ENCODE measurements around the gene UBE4B.
"Not testable (repeated sequence)": the region's sequence is repeated elsewhere in the genome, so short reads cannot be mapped to it uniquely, and the experiment has no call there.

UBE4B gene

GRCh38 chr1:10104834-10105233, 72.1 kb downstream of the UBE4B start:
- in situ Hi-C loops (cut with MboI; ENCODE audit: low pct_unique_long_range_greater_than_20kb, low sequenced_read_pairs) = no loop called here
- no peak for DNase-seq

DNA sequence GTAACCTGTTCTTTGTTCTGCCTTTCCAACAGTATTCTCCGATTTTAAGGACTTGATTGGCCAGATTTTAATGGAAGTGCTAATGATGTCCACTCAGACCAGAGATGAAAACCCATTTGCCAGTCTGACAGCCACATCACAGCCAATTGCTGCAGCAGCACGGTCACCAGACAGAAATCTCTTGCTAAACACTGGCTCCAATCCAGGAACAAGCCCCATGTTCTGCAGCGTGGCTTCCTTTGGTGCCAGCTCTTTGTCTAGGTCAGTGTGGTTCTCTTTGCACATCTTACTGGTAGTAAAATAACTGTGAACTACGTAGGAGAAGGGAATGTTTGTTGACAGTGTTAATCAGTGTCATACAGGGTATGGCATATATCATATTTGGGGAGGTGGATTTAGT, 72.7 kb downstream of the UBE4B start:
- in situ Hi-C loops (cut with MboI; ENCODE audit: low pct_unique_long_range_greater_than_20kb, low sequenced_read_pairs) = no loop called here
- no peak for DNase-seq

DNA sequence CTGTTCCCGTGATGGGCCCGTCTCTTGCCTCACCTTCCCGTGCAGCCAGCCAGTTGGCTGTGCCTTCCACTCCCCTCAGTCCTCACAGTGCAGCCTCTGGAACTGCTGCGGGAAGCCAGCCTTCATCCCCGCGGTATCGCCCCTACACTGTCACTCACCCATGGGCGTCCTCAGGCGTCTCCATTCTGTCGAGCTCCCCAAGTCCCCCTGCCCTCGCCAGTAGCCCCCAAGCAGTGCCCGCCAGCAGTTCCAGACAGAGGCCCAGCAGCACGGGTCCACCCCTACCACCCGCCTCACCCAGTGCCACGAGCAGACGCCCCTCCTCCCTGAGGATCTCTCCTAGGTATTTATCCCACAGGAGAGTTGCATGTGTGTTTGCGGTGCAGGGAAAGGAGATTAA, 73.5 kb downstream of the UBE4B start:
- DNase-seq = no peak
- in situ Hi-C loops (cut with MboI; ENCODE audit: low pct_unique_long_range_greater_than_20kb, low sequenced_read_pairs) = no loop called here

DNA sequence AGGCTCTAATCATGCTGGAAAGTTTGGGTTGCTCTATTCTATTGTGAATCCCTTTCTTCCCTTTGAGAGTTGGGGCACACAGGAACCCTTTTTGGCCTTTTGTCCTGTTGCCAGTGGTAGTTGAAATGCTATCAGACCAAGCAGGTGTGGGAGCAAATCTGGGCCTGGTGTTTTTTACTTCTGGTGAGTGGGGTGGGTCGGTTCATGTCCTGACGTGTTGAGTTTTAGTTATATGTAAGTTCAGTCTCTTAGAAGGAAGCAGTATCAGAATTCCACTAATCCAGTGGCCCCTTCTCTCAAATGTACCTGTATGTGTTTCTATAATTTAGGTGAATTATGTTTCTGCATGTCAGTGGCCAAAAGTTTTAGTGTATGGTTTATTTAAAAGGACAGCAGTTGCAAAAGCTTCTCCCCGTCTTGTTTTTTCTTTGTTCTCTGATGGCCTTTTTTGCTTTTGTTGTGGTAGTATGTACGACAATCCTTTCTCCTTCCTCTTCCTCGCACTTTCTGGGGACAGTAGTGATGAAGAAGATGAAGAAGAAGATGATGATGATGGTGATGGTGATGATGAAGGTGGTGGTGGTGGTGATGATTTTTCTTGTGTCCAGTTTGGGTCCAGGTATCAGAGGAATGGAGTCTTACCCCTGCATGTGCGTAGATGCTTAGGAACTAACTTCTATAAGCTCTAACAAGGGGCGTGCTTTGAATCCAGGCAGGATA, 74.2 kb downstream of the UBE4B start:
- in situ Hi-C loops (cut with MboI; ENCODE audit: low pct_unique_long_range_greater_than_20kb, low sequenced_read_pairs) = no loop called here
- DNase-seq = no peak

DNA sequence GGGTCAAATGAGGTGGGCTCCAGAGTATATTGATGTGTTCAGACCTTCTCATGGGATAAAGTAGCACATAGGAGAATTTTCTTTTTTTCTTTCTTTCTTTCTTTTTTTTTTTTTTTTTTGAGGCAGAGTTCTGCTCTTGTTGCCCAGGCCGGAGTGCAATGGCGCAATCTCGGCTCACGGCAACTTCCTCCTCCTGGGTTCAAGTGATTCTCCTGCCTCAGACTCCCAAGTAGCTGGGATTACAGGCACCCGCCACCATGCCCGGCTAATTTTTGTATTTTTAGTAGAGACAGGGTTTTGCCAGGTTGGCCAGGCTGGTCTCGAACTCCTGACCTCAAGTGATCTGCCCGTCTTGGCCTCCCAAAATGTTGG, 74.7 kb downstream of the UBE4B start:
- in situ Hi-C loops (cut with MboI; ENCODE audit: low pct_unique_long_range_greater_than_20kb, low sequenced_read_pairs) = not testable (repeated sequence)

GRCh38 chr1:10108134-10108663, 75.4 kb downstream of the UBE4B start:
- DNase-seq = no peak
- in situ Hi-C loops (cut with MboI; ENCODE audit: low pct_unique_long_range_greater_than_20kb, low sequenced_read_pairs) = no loop called here

More for the DNA sequence above, 74.7 kb downstream of the UBE4B start:
- not testable (repeated sequence) for DNase-seq

- in situ Hi-C loops (cut with MboI; ENCODE audit: low pct_unique_long_range_greater_than_20kb, low sequenced_read_pairs) = no loop called here
- DNase-seq = no peak
Observed at GRCh38 chr1:10108948-10109708, 76.4 kb downstream of the UBE4B start.

DNA sequence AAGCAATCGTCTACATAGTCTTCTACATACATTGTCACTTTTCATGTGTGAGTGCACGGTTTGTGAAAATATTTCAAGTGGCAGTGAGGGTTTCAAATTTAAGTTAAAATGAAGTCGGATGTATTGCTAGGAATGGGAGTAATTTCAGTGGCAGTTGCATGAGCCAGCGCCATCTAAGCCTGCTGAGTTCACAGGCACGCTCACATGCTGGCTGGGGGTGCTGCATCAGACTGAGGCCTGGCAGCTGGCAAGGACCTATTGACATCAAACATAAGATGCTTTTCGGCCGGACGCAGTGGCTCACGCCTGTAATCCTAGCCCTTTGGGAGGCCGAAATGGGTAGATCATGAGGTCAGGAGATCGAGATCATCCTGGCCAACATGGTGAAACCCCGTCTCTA, 80.7 kb downstream of the UBE4B start:
- in situ Hi-C loops (cut with MboI; ENCODE audit: low pct_unique_long_range_greater_than_20kb, low sequenced_read_pairs) = no loop called here
- DNase-seq = no peak

DNA sequence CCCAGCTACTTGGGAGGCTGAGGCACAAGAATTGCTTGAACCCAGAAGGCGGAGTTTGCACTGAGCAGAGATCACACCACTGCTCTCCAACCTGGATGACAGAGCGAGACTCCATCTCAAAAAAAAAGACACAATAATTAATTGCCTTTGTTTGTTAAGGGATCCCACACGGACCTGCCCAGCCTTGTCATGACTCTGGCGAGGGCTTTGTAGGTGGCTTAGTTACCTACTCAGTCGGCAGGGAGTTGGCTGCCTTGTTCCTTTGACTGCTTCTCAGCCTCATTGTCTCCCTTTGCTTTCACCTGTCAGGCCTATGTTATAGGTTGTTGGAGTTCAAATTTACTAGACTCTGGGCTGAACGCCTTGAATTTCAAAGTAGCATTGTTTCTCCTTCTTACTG, 82.0 kb downstream of the UBE4B start:
- no peak for DNase-seq
- in situ Hi-C loops (cut with MboI; ENCODE audit: low pct_unique_long_range_greater_than_20kb, low sequenced_read_pairs) = no loop called here

- in situ Hi-C loops (cut with MboI; ENCODE audit: low pct_unique_long_range_greater_than_20kb, low sequenced_read_pairs) = no loop called here
Observed at GRCh38 chr1:10117132-10117531, 84.4 kb downstream of the UBE4B start.

DNA sequence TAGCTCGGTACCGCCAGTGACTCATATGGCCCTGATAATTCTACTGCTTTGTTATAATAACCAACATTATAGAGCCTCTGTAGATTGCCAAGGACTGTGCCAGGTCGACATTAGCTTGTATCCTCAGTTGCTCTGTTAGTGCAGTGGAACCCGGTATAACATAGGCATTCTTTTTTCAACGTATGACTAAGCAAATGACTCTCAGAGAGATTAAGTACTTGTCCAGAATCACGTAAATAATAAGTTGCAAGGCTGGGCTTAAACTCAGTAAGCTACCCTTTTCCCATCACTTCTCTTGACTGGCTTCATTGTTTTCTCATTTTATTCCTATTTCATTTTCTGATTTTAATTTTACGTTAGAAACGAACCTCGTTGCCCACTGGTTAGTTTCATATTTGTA, 85.1 kb downstream of the UBE4B start:
- in situ Hi-C loops (cut with MboI; ENCODE audit: low pct_unique_long_range_greater_than_20kb, low sequenced_read_pairs) = no loop called here
- no peak for DNase-seq

More at GRCh38 chr1:10117132-10117531, 84.4 kb downstream of the UBE4B start:
- DNase-seq = no peak

DNA sequence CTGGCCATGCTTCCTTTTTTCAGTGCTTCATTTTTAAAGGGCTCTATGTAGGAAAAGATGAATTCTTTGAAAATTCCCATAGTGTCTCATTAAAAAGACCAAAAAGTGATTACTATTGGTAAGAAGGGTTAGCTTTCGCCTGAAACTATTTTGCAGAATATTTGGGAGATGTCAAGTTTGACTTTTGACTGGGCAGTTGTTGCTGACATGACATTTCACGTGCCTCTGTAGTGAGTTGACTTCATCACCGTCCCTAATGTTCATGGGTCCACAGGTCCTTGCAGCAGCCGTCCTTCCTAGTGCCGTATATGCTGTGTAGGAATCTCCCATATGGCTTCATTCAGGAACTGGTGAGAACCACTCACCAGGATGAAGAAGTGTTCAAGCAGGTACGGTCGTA, 88.9 kb downstream of the UBE4B start:
- in situ Hi-C loops (cut with MboI; ENCODE audit: low pct_unique_long_range_greater_than_20kb, low sequenced_read_pairs) = no loop called here
- no peak for DNase-seq

DNA sequence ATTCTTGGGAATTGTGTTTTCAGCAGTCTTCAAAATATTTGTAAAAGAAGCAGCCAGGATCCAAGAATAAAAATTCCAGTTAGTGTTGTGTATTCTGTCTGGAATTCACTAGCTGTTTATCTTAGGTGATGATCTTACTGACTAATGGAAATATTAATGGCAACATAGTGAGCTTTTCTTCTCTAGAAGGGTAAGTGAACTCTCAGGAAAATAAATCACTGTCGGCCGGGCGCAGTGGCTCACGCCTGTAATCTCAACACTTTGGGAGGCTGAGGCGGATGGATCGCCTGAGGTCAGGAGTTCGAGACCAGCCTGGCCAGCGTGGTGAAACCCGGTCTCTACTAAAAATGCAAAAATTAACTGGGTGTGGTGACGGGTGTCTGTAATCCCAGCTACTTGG, 90.2 kb downstream of the UBE4B start:
- in situ Hi-C loops (cut with MboI; ENCODE audit: low pct_unique_long_range_greater_than_20kb, low sequenced_read_pairs) = no loop called here
- DNase-seq = no peak

DNA sequence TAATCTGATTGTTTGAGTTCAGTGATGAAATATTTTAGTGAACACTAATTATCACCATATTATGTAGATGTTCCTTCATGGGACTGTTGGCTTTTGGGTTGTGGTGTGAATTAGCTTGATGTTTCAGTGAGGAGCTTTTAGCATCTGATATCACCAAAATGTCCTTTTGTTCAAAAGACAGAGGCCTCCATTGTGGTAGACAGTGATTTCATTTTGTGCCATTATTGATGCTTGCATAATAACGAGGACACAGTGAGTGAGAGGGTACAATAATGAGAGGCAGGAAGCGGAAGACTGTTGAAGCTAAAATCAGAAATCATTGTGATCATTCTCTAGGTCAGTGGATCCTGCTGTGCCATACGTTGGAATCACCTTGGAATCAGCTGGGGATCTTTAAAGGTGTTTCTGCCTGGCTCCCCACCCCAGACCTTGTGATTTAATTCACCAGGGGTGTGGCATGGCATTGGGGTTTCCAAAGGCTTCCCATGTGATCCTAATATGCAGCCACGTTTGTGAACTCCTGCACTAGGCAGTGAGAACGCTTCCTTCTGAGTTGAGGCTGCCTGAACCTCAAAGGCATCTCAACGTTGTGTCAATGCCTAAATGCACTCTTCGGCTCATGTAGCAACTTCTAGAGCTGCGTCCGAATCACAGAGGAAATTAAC, 95.5 kb downstream of the UBE4B start:
- DNase-seq = no peak
- in situ Hi-C loops (cut with MboI; ENCODE audit: low pct_unique_long_range_greater_than_20kb, low sequenced_read_pairs) = no loop called here

DNA sequence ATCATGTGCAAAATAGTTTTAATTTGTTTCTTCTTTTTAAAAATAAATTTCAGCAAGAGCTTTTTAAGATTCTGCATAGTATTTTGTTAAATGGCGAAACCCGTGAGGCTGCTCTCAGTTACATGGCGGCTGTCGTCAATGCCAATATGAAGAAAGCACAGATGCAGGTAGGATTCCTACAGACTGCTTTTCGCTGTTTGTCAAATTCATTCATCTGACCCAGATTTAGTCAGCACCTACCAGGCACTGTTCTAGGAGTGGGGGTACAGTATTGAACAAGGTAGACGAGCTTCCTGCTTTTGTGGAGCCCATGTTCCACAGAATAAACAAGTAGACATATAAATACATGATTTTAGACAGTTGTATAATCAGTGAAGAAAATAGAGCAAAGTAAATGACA, 99.6 kb downstream of the UBE4B start:
- in situ Hi-C loops (cut with MboI; ENCODE audit: low pct_unique_long_range_greater_than_20kb, low sequenced_read_pairs) = no loop called here
- no peak for DNase-seq

- DNase-seq = no peak
- in situ Hi-C loops (cut with MboI; ENCODE audit: low pct_unique_long_range_greater_than_20kb, low sequenced_read_pairs) = no loop called here
Observed at GRCh38 chr1:10132852-10133251, 100.1 kb downstream of the UBE4B start.

DNA sequence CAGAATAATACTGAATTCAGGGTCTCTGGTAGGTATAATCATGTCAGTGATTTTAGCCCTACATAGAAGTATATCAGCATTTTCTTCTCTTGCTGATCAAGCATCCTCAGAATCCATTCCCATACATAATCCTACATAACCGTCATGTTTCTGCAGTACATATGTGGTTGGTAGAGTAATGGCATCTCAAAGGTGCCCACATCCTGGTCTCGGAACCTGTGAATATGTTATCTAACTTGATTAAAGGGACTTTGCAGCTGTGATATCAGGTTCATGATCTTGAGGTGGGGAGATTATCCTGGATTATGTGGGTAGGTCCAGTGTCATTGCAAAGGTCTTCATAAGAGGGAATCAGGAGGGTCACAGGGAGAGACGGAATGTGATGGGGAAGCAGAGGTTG, 108.2 kb downstream of the UBE4B start:
- in situ Hi-C loops (cut with MboI; ENCODE audit: low pct_unique_long_range_greater_than_20kb, low sequenced_read_pairs) = no loop called here
- no peak for DNase-seq

GRCh38 chr1:10143961-10144485, 111.3 kb downstream of the UBE4B start:
- no peak for DNase-seq

DNA sequence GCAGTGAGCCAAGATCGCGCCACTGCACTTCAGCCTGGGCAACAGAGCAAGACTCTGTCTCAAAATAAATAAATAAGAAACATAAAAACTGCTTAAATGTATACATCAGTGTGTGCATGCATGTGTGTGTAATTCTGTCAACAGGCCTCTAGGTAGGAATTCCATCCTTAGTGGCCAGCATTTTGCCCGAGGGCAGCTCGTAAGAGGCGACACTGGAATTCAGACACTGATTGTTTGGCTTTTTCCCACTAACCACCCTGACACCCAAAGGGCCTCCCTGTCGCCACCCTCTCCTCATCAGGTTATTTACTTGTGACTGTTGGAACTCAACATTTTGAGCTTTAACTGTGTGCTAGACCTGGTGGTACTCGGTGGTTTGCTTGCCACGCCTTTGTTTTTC, 113.6 kb downstream of the UBE4B start:
- in situ Hi-C loops (cut with MboI; ENCODE audit: low pct_unique_long_range_greater_than_20kb, low sequenced_read_pairs) = no loop called here
- no peak for DNase-seq

More at GRCh38 chr1:10143961-10144485, 111.3 kb downstream of the UBE4B start:
- in situ Hi-C loops (cut with MboI; ENCODE audit: low pct_unique_long_range_greater_than_20kb, low sequenced_read_pairs) = no loop called here

DNA sequence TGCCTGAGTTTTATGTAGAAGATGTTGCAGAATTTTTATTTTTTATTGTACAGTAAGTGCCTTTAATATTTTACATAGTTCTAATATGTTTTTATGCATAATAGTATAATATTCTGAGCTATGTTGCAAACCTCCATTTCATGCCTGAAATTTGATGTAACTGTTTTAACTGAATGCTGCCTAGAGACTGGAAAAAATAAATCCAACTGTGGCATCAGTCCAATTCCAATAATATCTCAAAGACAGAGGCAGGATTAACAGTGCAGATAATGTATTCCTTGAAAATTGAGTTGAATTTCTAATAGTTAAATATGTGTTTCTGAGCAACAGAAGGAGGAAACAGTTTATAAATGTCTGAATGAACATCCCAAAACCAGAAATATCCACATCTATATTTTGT, 116.5 kb downstream of the UBE4B start:
- no peak for DNase-seq
- in situ Hi-C loops (cut with MboI; ENCODE audit: low pct_unique_long_range_greater_than_20kb, low sequenced_read_pairs) = no loop called here

All from KBM-7 (cell line).